Astrocyte (in vitro differentiated cells and primary cell): ENCODE measurements around the gene EEF1AKMT3. TPM values are rescaled to one million over a fixed set of nuclear protein-coding genes. Genes with fewer than 3 reads are reported as not detected.

ENCODE experiments used
- DNase-seq: peaks from one replicate; pipeline ENCODE4 v3.0.0-alpha.2; 2010; ENCODE audit warnings: low read depth
- FAIRE-seq: peaks from 2 replicates; lab custom pipeline; 2011; peaks lifted over from hg19 to GRCh38; lab: Jason Lieb, UNC
- H2AFZ ChIP-seq: 2 replicates; pipeline ENCODE4 v1.6.0; 2012; ENCODE audit warnings: low read depth, low read length, inconsistent platforms
- H3K27ac ChIP-seq: 2 replicates; pipeline ENCODE4 v1.5.1; 2011; ENCODE audit warnings: low read depth, low read length, inconsistent platforms
- H3K27me3 ChIP-seq: 2 replicates; pipeline ENCODE4 v1.6.0; 2011; ENCODE audit warnings: low read length, inconsistent platforms; ENCODE audit not compliant: insufficient read depth
- H3K36me3 ChIP-seq: 2 replicates; pipeline ENCODE4 v1.5.1; 2011; ENCODE audit warnings: low read length, inconsistent platforms; ENCODE audit not compliant: insufficient read depth
- H3K4me1 ChIP-seq: 2 replicates; pipeline ENCODE4 v1.5.1; 2011; ENCODE audit warnings: low read length, inconsistent platforms; ENCODE audit not compliant: insufficient read depth
- H3K4me2 ChIP-seq: 2 replicates; pipeline ENCODE4 v1.6.0; 2012; ENCODE audit warnings: low read length, inconsistent platforms
- H3K4me3 ChIP-seq: 2 replicates; pipeline ENCODE4 v1.5.1; 2011; ENCODE audit warnings: low read depth, mild to moderate bottlenecking, low read length, inconsistent platforms; ENCODE audit not compliant: insufficient read depth
- H3K79me2 ChIP-seq: 2 replicates; pipeline ENCODE4 v1.6.0; 2012; ENCODE audit warnings: mild to moderate bottlenecking, low read length, inconsistent platforms; ENCODE audit not compliant: insufficient read depth
- H3K9ac ChIP-seq: 2 replicates; pipeline ENCODE4 v1.6.0; 2012; ENCODE audit warnings: mild to moderate bottlenecking, low read length, inconsistent platforms
- H3K9me3 ChIP-seq: 2 replicates; pipeline ENCODE4 v1.5.1; 2012; ENCODE audit warnings: low read depth, mild to moderate bottlenecking, low read length, inconsistent platforms; ENCODE audit not compliant: insufficient read depth
- H4K20me1 ChIP-seq: 2 replicates; pipeline ENCODE4 v1.6.0; 2012; ENCODE audit warnings: low read length, inconsistent platforms; ENCODE audit not compliant: insufficient read depth
- H3K27ac Mint-ChIP-seq: one replicate; pipeline ENCODE4 v1.8.0; 2021; ENCODE audit warnings: mild to moderate bottlenecking, mixed read lengths; ENCODE audit not compliant: unreplicated experiment
- H3K27me3 Mint-ChIP-seq: one replicate; pipeline ENCODE4 v1.8.0; 2021; ENCODE audit warnings: low read depth, mixed read lengths; ENCODE audit not compliant: unreplicated experiment
- H3K36me3 Mint-ChIP-seq: one replicate; pipeline ENCODE4 v1.8.0; 2021; ENCODE audit warnings: low read depth, mixed read lengths; ENCODE audit not compliant: unreplicated experiment
- H3K4me1 Mint-ChIP-seq: one replicate; pipeline ENCODE4 v1.8.0; 2021; ENCODE audit warnings: low read depth, mixed read lengths; ENCODE audit not compliant: unreplicated experiment
- H3K4me3 Mint-ChIP-seq: one replicate; pipeline ENCODE4 v1.8.0; 2021; ENCODE audit warnings: mild to moderate bottlenecking, moderate library complexity, mixed read lengths; ENCODE audit not compliant: unreplicated experiment
- H3K9me3 Mint-ChIP-seq: one replicate; pipeline ENCODE4 v1.8.0; 2021; ENCODE audit warnings: mild to moderate bottlenecking, mixed read lengths; ENCODE audit not compliant: unreplicated experiment
- EZH2 ChIP-seq: IDR thresholded peaks from 2 replicates; pipeline ENCODE4 v1.6.1; 2012; ENCODE audit warnings: mild to moderate bottlenecking, low read length, inconsistent platforms; ENCODE audit not compliant: insufficient read depth
- total RNA-seq: library from RNA; stranded (reverse); gene quantifications from 2 replicates; pipeline ENCODE4 v1.2.1, GENCODE V29; 2021
- TF ChIP-seq, protein P1 (sequence below): IDR thresholded peaks from 2 replicates; pipeline ENCODE4 v1.5.1; 2011; ENCODE audit warnings: low read depth, mild to moderate bottlenecking, inconsistent platforms, low read length, moderate library complexity; ENCODE audit not compliant: insufficient read depth

Gene EEF1AKMT3
- total RNA-seq, 1 donor from 2014 or later: 8.1 TPM

DNA sequence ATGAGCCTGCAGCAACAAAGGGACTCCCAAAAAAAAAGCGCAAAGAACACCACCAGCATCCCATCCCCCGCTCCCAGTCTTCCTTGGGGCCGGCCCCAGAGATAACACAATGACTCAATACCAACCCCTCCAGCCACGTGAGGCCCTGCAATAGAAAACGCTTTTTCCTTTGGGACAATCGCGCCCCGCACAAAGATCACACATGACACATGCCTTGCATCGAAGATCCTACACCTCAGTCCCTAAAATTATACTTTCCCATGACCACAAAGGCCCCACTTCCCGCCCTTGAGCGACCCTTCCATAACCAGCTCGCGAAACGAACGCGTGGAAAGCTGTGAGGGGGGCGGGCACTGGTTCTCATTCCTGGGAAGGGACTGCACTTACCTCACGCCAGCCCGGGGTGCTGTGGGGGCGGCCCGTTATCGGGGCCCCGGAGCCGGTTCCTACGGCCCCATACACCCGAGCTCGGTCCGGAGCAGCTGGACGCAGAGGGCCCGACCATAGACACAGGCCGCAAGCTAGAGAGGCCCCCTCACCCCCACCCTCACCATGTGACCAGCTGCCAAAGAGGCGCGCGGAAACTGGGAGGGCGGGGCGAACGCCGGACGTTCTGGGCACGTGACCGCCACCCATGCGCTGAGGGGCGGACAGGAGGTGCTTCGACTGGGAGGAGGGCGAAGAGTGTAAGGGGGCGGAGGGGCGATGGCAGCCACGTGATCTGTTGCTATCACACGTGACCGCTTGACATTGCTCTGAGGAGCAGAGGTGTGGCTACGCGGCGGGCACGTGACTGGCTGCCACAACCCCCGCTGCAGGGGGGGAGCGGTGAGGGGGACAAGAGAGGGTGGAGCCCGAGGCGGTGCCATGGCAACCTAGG is 20.4 kb upstream of the EEF1AKMT3 start, which contains the start of gene CDK4:
Gene CDK4 (minus strand): TSS at position 523 of the 880 bp plus-strand sequence. CDS start 593 bp downstream, outside the sequence.
- peak; percentile 99 for DNase-seq
- Mint-ChIP-seq H3K4me3 (peak within 1 kb of the TSS; percentile 91), H3K4me1 (peaks cover 27% of the 10 kb centered on the region), H3K36me3 (peaks cover 26% of the 10 kb centered on the region), H3K9me3 (no peaks in the 10 kb centered on the region), H3K27me3 (no peaks in the 10 kb centered on the region), H3K27ac (peak within 1 kb of the TSS; percentile 94)
- no peaks in the 10 kb centered on the region for H3K9me3 ChIP-seq
- no peak for TF ChIP-seq EZH2
- TF ChIP-seq, protein P1, sequence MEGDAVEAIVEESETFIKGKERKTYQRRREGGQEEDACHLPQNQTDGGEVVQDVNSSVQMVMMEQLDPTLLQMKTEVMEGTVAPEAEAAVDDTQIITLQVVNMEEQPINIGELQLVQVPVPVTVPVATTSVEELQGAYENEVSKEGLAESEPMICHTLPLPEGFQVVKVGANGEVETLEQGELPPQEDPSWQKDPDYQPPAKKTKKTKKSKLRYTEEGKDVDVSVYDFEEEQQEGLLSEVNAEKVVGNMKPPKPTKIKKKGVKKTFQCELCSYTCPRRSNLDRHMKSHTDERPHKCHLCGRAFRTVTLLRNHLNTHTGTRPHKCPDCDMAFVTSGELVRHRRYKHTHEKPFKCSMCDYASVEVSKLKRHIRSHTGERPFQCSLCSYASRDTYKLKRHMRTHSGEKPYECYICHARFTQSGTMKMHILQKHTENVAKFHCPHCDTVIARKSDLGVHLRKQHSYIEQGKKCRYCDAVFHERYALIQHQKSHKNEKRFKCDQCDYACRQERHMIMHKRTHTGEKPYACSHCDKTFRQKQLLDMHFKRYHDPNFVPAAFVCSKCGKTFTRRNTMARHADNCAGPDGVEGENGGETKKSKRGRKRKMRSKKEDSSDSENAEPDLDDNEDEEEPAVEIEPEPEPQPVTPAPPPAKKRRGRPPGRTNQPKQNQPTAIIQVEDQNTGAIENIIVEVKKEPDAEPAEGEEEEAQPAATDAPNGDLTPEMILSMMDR: no peak
- H2AFZ ChIP-seq: peak within 1 kb of the TSS; percentile 78
- H3K4me1 ChIP-seq: peaks cover 21% of the 10 kb centered on the region
- H3K27ac ChIP-seq: peak within 1 kb of the TSS; percentile 95
- peak; percentile 73 for FAIRE-seq
- peak within 1 kb of the TSS; percentile 76 for H3K4me3 ChIP-seq
- peak within 1 kb of the TSS; percentile 95 for H3K4me2 ChIP-seq
- peak within 1 kb of the TSS; percentile 97 for H3K9ac ChIP-seq
- H3K79me2 ChIP-seq: peaks cover 34% of the 10 kb centered on the region
- H4K20me1 ChIP-seq: peaks cover 16% of the 10 kb centered on the region
- H3K36me3 ChIP-seq: peaks cover 22% of the 10 kb centered on the region
- H3K27me3 ChIP-seq: peaks cover 11% of the 10 kb centered on the region

DNA sequence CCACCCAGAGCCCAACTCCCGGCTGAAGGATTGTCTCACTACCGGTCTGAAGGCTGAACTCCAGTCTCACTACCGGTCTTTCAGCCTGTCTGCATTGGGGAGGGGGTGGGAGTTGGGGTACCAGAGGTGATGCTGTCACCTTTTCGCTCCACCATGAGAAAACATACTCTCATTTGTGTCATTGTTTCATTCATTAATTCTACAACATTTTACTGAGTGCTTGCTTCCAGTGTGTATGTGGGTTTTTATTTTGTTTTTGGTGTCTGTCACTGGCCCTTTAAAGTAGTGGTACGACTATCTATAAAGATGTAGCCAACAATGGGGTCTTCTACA is 19.8 kb upstream of the EEF1AKMT3 start:
- no peak for FAIRE-seq
- peak overlapping the region; percentile 42 for H3K9ac ChIP-seq

More for the DNA sequence above, 19.8 kb upstream of the EEF1AKMT3 start:
- TF ChIP-seq EZH2: no peak
- TF ChIP-seq, protein P1: no peak
- peak overlapping the region; percentile 41 for H3K4me3 ChIP-seq
- H3K4me1 ChIP-seq: peaks cover 21% of the 10 kb centered on the region
- H3K4me2 ChIP-seq: peak overlapping the region; percentile 95
- Mint-ChIP-seq H3K4me1 (peaks cover 27% of the 10 kb centered on the region), H3K36me3 (peaks cover 23% of the 10 kb centered on the region), H3K27me3 (no peaks in the 10 kb centered on the region), H3K4me3 (peak overlapping the region; percentile 91), H3K27ac (peak overlapping the region; percentile 94), H3K9me3 (no peaks in the 10 kb centered on the region)
- H3K36me3 ChIP-seq: peaks cover 17% of the 10 kb centered on the region
- H3K79me2 ChIP-seq: peaks cover 34% of the 10 kb centered on the region
- H3K27me3 ChIP-seq: peaks cover 11% of the 10 kb centered on the region
- H3K9me3 ChIP-seq: no peaks in the 10 kb centered on the region
- DNase-seq: no peak
- H4K20me1 ChIP-seq: peaks cover 16% of the 10 kb centered on the region
- no peak overlapping the region for H3K27ac ChIP-seq
- peak overlapping the region; percentile 11 for H2AFZ ChIP-seq
